Peyer's patch (tissue), 4 donors: ENCODE results near the gene FZR1.

Experiments
- POLR2A ChIP-seq, 2 donors: fragments of 450-650 bp; IDR thresholded peaks; one replicate each; pipeline ENCODE4 v1.5.1; 2017; ENCODE audit warnings: antibody characterized with exemption in 2 of 2, mild to moderate bottlenecking in 2 of 2, moderate library complexity in 2 of 2
- TF ChIP-seq, protein P1 (sequence below), 6 experiments: fragments of 450-650 bp in 4 of 6; fragments of 200-600 bp in 2 of 6; sonication (generic) in 1 of 6; IDR thresholded peaks; one replicate each; pipeline ENCODE4 v1.5.1; 2017 to 2019; ENCODE audit warnings: antibody characterized with exemption in 6 of 6, mild to moderate bottlenecking in 3 of 6, moderate library complexity in 1 of 6

DNA sequence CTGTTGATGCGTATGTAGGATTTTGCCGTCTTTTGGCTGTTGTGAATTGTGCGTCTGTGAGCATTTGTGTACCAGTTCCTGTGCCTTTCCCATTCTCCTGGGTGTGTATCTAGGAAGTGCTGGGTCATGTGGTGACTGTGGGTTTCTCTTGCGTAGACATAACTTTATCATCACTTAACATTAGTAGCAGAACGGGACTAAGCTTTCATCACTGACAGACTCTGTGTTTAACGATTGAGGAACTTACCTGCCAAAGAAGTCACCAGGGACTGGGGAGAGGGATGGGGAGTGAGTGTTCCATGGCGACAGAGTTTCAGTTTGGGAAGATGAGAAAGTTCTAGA lies 15.0 kb downstream of the FZR1 start:
- TF ChIP-seq, protein P1, sequence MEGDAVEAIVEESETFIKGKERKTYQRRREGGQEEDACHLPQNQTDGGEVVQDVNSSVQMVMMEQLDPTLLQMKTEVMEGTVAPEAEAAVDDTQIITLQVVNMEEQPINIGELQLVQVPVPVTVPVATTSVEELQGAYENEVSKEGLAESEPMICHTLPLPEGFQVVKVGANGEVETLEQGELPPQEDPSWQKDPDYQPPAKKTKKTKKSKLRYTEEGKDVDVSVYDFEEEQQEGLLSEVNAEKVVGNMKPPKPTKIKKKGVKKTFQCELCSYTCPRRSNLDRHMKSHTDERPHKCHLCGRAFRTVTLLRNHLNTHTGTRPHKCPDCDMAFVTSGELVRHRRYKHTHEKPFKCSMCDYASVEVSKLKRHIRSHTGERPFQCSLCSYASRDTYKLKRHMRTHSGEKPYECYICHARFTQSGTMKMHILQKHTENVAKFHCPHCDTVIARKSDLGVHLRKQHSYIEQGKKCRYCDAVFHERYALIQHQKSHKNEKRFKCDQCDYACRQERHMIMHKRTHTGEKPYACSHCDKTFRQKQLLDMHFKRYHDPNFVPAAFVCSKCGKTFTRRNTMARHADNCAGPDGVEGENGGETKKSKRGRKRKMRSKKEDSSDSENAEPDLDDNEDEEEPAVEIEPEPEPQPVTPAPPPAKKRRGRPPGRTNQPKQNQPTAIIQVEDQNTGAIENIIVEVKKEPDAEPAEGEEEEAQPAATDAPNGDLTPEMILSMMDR (IDR thresholded peaks at IDR 0.05) = no peak
- TF ChIP-seq POLR2A (IDR thresholded peaks at IDR 0.05) = no peak
